Esophagus squamous epithelium (tissue), 4 donors: Measurements from ENCODE around the gene CLK4.

ENCODE experiments used
- CTCF ChIP-seq, 6 experiments: fragments of 450-650 bp in 4 of 6; fragments of 200-600 bp in 2 of 6; sonication (generic) in 2 of 6; IDR thresholded peaks; one replicate each; pipeline ENCODE4 v1.5.1; 2016 to 2019; ENCODE audit warnings: antibody characterized with exemption in 6 of 6, mild to moderate bottlenecking in 4 of 6, moderate library complexity in 4 of 6
- POLR2A ChIP-seq, 4 donors: fragments of 450-650 bp; IDR thresholded peaks; one replicate each; pipeline ENCODE4 v1.6.1; 2017; ENCODE audit warnings: antibody characterized with exemption in 4 of 4, mild to moderate bottlenecking in 4 of 4, moderate library complexity in 3 of 4

GRCh38 chr5:178576591-178577351 is 50.1 kb downstream of the CLK4 start:
- TF ChIP-seq CTCF (IDR thresholded peaks at IDR 0.05) (no peak), POLR2A (IDR thresholded peaks at IDR 0.05) (no peak)
